Adipocyte (in vitro differentiated cells): ENCODE data around the gene ACBD3.

Experiments used
- DNase-seq: peaks from one replicate; pipeline ENCODE4 v3.0.0-alpha.2; 2015; ENCODE audit warnings: low read depth
- H3K27me3 ChIP-seq: replicated peaks from 2 replicates; pipeline ENCODE4 v1.7.0; 2013; ENCODE audit warnings: mild to moderate bottlenecking, low read length, moderate library complexity; ENCODE audit not compliant: control insufficient read depth, insufficient read depth
- H3K36me3 ChIP-seq: 2 replicates; pipeline ENCODE4 v1.7.0; 2013; ENCODE audit warnings: low read length, mild to moderate bottlenecking, moderate library complexity; ENCODE audit not compliant: control insufficient read depth, insufficient read depth, severe bottlenecking
- H3K4me1 ChIP-seq: 2 replicates; pipeline ENCODE4 v1.7.0; 2013; ENCODE audit warnings: mild to moderate bottlenecking, low read length, moderate library complexity; ENCODE audit not compliant: control insufficient read depth, insufficient read depth
- H3K4me3 ChIP-seq: 2 replicates; pipeline ENCODE4 v1.7.0; 2013; ENCODE audit warnings: mild to moderate bottlenecking, low read length, moderate library complexity
- H3K9ac ChIP-seq: 2 replicates; pipeline ENCODE4 v1.7.0; 2013; ENCODE audit warnings: mild to moderate bottlenecking, low read length, moderate library complexity
- H3K9me3 ChIP-seq: 2 replicates; pipeline ENCODE4 v1.7.0; 2013; ENCODE audit warnings: mild to moderate bottlenecking, low read length, moderate library complexity; ENCODE audit not compliant: control insufficient read depth

ACBD3 gene

DNA sequence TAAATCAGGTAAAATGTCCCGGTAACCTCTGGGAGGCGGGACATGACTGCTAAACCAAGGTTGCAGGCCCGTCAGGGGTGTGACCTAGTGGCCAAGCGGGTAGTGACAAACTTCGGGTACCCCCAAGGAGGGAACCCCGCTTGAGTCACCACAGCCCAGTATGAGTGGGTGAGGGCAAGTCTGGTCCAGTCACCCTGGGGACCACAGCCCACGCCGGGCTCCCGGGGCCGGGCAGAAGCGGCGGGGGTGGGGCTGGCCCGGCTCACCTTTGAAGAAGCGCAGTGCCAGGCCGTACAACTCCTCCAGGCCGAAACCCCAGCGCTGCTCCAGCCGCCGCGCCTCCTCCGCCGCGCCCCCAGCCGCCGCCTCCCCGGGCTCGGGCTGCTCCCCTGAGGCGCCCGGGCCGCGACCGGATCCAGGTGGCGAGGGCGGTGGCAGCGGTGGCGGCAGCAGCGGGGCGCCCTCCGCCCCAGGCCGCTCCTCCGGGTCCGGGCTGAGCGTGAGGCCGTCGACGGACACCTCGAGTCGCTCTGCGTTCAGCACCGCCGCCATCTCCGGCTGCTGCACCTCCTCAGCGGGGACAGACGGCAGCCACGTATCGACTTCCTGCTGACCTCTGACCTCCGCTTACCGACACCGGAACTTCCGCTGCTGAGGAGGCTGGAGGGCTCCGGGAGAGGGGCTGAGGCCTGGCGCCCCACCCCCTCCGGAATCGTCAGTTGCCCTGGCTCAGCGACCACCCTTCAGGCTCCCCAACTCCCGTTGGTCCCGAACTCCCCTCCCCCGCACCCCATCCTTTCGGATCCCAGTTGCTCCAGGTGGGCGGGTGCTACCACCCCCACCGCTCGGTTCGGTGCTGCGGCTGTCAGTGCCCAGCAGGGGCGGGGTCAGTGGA lies at the start of gene ACBD3:
Gene ACBD3 (minus strand): TSS at position 618 of the 895 bp plus-strand sequence. CDS start 66 bp downstream, at position 552.
- H3K9ac ChIP-seq: peak within 1 kb of the TSS; percentile 97
- H3K4me3 ChIP-seq: peak within 1 kb of the TSS; percentile 97
- peaks cover 3% of the 10 kb centered on the region for H3K36me3 ChIP-seq

DNA sequence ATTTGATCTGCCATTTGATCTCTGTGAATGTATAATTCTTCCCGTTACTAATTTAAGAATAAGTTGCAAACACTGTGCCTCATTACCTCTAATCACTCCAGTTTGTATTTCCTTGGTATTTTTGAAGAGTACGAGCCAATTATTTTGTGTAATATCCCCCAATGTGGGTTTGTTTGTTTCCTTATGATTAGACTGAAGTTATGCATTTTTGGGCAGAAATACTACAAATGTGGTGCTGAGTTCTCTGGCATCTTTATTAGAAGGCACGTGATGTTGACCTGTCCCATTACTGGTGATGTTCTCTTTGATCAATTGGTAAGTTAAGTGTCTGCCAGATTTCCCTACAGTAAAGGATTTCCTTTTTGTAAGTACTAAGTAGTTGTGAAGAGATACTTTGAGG lies 47.3 kb upstream of the ACBD3 start:
- Histone ChIP-seq H3K4me1 (no peaks in the 10 kb centered on the region), H3K36me3 (peaks cover 3% of the 10 kb centered on the region), H3K4me3 (no peak overlapping the region), H3K27me3 (no peaks in the 10 kb centered on the region), H3K9me3 (no peaks in the 10 kb centered on the region), H3K9ac (no peak overlapping the region)
- no peak for DNase-seq

More for the DNA sequence above, at the start of gene ACBD3:
- Histone ChIP-seq H3K9me3 (no peaks in the 10 kb centered on the region), H3K4me1 (peaks cover 31% of the 10 kb centered on the region), H3K27me3 (no peaks in the 10 kb centered on the region)
- peak; percentile 92 for DNase-seq

DNA sequence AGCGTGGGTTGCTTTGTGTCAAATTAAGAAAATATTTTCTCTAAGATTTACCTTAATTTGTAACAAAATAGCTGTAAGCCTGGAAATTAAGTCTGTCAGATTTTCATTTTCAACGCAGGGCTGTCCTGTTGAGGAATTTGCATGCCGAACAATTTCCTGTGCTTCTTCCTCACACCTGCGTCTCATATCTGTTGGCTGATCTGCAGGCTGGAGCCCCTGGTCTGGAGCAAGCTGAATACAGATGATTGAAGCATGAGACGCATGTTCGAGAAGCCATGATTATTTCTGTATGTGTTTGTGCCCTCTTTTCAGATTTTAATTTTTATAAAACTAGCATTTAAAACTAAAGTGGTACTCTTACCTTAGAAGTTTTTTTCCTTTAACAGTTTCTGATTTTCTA lies 46.8 kb upstream of the ACBD3 start:
- Histone ChIP-seq H3K4me1 (no peaks in the 10 kb centered on the region), H3K4me3 (no peak overlapping the region), H3K9me3 (no peaks in the 10 kb centered on the region), H3K27me3 (no peaks in the 10 kb centered on the region), H3K36me3 (peaks cover 3% of the 10 kb centered on the region), H3K9ac (no peak overlapping the region)
- DNase-seq: no peak

DNA sequence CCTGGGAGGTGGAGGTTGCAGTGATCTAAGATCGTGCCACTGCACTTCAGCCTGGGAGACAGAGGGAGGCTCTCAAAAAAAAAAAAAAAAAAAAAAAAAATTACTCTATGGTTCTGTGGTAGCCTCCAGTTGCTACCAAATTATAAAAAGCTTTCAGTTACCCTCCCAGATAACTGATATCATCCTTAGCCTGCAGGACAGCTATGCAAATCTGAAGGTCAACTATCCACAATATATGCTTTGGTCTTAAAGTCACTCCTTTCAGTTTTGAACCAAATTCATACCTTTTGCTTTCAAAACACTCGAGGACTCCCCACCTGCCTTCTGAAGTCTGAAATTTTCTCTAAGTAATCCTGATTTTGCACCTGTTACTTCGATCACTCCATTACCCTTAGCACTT lies 40.1 kb upstream of the ACBD3 start:
- Histone ChIP-seq H3K36me3 (no peaks in the 10 kb centered on the region), H3K4me1 (no peaks in the 10 kb centered on the region), H3K4me3 (no peak overlapping the region), H3K27me3 (peaks cover 21% of the 10 kb centered on the region), H3K9ac (no peak overlapping the region), H3K9me3 (no peaks in the 10 kb centered on the region)
- DNase-seq: no peak

DNA sequence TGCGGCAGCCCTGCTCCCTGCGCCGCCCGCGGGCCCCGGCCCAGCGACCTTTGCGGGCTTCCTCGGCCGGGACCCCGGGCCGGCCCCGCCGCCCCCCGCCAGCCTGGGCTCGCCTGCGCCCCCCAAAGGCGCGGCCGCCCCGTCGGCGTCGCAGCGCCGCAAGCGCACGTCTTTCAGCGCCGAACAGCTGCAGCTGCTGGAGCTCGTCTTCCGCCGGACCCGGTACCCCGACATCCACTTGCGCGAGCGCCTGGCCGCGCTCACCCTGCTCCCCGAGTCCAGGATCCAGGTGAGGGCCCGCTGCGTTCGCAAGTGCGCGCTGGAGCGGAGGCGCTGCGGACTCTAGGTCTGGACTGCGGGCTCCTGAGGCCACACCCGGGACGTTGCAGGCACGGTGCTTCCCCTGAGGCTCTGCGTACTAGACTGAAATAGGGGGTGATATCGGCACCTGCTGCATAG lies 37.3 kb upstream of the ACBD3 start:
- no peaks in the 10 kb centered on the region for H3K9me3 ChIP-seq
- H3K9ac ChIP-seq: no peak overlapping the region
- H3K4me1 ChIP-seq: no peaks in the 10 kb centered on the region
- DNase-seq: peak; percentile 14
- H3K4me3 ChIP-seq: peak overlapping the region; percentile 66
- peaks cover 21% of the 10 kb centered on the region for H3K27me3 ChIP-seq
- no peaks in the 10 kb centered on the region for H3K36me3 ChIP-seq

DNA sequence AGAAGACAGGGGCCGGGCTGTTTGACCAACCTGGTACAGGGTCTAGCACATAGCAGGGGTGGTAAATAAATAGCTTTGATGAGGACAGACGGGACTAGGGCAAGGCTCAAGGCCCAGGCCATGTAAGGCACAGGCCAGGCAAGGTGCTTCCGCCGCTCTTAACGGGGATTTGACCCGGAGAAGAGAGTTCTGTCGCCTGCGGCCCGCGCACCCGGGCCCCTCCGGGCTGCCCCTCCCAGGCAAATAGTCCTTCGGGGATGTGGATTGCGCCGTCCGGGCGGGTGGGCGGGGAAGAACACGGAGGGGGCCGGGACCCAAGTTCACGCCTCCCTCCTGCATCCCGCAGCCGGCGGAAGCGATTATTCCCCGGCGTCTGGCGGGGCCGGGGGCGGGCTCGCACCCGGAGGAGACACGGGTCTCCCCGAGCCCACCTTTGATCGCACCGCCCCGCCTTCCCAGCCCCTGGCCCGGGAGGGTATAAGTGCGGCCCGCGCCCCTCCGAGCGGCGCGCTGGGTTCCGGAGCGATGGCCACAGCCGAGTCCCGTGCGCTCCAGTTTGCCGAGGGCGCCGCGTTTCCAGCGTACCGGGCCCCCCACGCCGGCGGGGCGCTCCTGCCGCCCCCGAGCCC lies 36.7 kb upstream of the ACBD3 start, which contains the start of gene MIXL1:
Gene MIXL1 (plus strand): TSS at position 508 of the 629 bp plus-strand sequence. CDS start 18 bp downstream, at position 526.
- peak; percentile 31 for DNase-seq
- Histone ChIP-seq H3K4me1 (no peaks in the 10 kb centered on the region), H3K9me3 (no peaks in the 10 kb centered on the region), H3K9ac (no peak within 1 kb of the TSS), H3K36me3 (no peaks in the 10 kb centered on the region), H3K27me3 (peaks cover 21% of the 10 kb centered on the region), H3K4me3 (peak within 1 kb of the TSS; percentile 66)

DNA sequence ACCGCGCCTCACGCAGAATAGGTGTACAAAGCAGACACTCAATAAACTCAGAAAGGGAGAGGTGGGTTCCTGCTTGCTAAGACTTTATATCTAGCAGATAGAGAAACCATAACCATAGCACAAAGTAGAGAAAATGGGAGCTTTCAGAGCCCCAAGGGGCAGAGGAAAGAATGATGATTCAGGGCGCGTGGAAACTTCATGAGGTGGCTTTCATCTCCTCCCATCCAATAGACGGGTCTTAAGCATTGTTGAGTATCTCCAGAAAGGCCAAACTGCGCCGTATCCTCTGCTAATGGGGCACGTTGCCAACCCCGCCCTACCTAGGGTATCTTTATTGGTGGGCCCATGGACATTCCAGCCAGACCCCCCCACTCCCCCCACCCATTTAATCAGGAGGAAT lies 36.1 kb upstream of the ACBD3 start:
- peaks cover 21% of the 10 kb centered on the region for H3K27me3 ChIP-seq

DNA sequence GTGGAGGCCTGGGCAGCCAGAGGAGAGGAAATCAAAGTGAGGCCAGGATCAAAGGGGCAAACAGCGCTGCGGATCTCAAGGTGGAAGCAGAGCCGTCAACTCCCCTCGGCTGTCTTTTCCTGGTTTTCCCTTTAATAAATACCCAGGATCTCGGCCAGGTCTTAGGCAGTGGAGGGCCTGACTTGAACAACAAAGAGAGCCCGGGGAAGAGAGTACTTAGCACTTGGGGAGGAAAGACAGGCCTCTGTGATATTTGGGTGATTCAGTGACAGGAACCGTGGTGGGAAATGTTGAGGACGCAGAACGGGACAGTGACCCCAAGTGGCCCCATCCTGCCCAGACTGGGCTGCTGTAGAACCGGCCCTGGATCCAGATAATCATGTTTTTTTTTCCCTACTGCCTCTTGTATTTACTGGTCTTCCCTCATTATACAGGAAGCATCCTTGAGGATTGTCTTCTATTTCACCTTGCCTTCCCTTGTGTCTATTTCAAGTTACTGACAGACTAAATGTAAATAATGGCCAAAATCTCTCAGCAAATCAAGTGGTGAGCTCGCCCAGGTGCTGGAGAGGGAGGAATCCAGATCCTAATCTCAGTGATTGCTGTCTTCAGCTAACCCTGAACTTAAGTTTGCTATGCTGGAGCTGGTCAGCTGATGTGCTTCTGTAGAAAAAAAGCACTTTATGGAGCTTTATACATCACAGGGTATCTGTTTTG lies 34.1 kb upstream of the ACBD3 start:
- no peaks in the 10 kb centered on the region for H3K9me3 ChIP-seq
- DNase-seq: no peak
- peaks cover 18% of the 10 kb centered on the region for H3K27me3 ChIP-seq
- no peaks in the 10 kb centered on the region for H3K4me1 ChIP-seq
- no peak overlapping the region for H3K4me3 ChIP-seq
- H3K9ac ChIP-seq: no peak overlapping the region
- H3K36me3 ChIP-seq: no peaks in the 10 kb centered on the region

More for the DNA sequence above, 36.1 kb upstream of the ACBD3 start:
- H3K9ac ChIP-seq: no peak overlapping the region
- H3K36me3 ChIP-seq: no peaks in the 10 kb centered on the region
- DNase-seq: no peak
- H3K4me3 ChIP-seq: no peak overlapping the region
- H3K9me3 ChIP-seq: no peaks in the 10 kb centered on the region
- no peaks in the 10 kb centered on the region for H3K4me1 ChIP-seq

DNA sequence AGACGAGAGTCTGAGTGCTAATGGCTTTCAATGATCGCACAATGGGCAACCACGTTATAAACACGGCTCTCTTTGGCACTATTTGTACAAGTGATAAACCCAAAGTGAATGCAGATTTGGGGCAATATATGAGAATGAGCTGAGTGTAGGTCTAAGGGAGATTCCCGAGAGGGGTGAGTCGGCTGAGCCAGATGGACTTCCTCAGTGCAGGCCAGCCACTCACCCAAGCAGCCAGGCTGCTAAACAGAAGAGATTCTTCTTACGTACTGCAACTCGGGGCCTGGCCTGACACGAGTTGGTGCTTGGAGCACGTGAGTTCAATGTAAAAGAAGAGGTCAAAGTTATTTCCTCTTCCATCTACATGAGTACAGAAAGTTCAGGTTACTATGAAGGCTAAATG lies 30.7 kb upstream of the ACBD3 start:
- Histone ChIP-seq H3K36me3 (no peaks in the 10 kb centered on the region), H3K4me3 (no peak overlapping the region), H3K9ac (no peak overlapping the region), H3K4me1 (no peaks in the 10 kb centered on the region), H3K27me3 (peaks cover 2% of the 10 kb centered on the region), H3K9me3 (no peaks in the 10 kb centered on the region)
- no peak for DNase-seq

DNA sequence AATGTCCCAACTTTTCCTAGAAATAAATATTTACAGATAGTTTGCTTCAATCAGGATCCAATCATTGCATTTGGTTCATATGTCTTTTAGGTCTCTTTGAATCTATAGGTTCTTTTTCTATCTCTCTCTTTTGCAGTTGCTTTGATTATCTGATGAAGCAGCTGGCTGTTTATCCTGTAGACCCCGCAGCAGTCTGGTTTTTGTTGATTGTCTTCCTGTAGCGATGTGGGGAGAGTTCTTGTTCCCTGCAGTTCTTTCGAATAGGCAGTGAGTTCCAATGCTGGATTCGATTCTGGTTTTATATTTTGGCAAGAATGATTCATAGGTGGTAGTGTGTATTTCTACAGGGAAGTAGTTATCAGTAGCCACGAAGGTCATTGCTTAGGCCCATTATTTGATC lies 29.5 kb upstream of the ACBD3 start:
- no peak overlapping the region for H3K4me3 ChIP-seq
- H3K27me3 ChIP-seq: peaks cover under 1% of the 10 kb centered on the region
- no peaks in the 10 kb centered on the region for H3K4me1 ChIP-seq
- H3K36me3 ChIP-seq: no peaks in the 10 kb centered on the region
- no peaks in the 10 kb centered on the region for H3K9me3 ChIP-seq
- no peak for DNase-seq
- H3K9ac ChIP-seq: no peak overlapping the region

DNA sequence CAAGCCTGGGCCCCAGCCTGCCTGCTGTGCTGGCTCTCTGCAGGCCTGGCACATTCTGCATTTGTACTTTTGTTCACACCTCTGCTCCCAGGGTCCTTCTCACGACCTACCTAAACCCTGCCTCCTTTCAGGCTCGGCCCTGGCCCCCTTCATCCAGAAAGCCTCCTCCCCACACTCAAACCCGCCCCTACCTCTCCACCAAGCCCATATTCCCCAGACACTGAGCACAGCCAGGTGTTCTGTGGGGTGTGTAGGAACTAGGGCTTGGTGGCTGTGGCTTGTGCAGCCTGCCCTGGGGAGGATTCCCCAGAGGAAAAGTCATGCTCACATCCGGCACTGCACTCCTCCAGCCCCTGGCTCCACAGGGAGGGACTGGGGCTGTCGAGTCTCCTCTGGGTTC lies 28.7 kb upstream of the ACBD3 start:
- no peak overlapping the region for H3K4me3 ChIP-seq
- H3K36me3 ChIP-seq: no peaks in the 10 kb centered on the region
- H3K9me3 ChIP-seq: no peaks in the 10 kb centered on the region
- H3K27me3 ChIP-seq: peaks cover 8% of the 10 kb centered on the region
- H3K4me1 ChIP-seq: no peaks in the 10 kb centered on the region
- DNase-seq: no peak
- H3K9ac ChIP-seq: no peak overlapping the region
